Chondrocyte (in vitro differentiated cells): ENCODE results near the gene SELL. TPM values are rescaled to one million over a fixed set of nuclear protein-coding genes. Genes with fewer than 3 reads are reported as not detected.

ENCODE experiments used
- DNase-seq: peaks from one replicate; pipeline ENCODE4 v3.0.0; 2021; ENCODE audit warnings: mixed read lengths, low spot score
- H3K27ac Mint-ChIP-seq: one replicate; pipeline ENCODE4 v1.8.0; 2021; ENCODE audit warnings: mild to moderate bottlenecking, moderate library complexity, mixed read lengths; ENCODE audit not compliant: unreplicated experiment
- H3K27me3 Mint-ChIP-seq: 2 replicates; pipeline ENCODE4 v1.8.0; 2021; ENCODE audit warnings: low read depth, mixed read lengths
- H3K36me3 Mint-ChIP-seq: 2 replicates; pipeline ENCODE4 v1.8.0; 2021; ENCODE audit warnings: low read depth, mixed read lengths
- H3K4me1 Mint-ChIP-seq: 2 replicates; pipeline ENCODE4 v1.8.0; 2021; ENCODE audit warnings: low read depth, mild to moderate bottlenecking, mixed read lengths
- H3K4me3 Mint-ChIP-seq: one replicate; pipeline ENCODE4 v1.8.0; 2021; ENCODE audit warnings: mild to moderate bottlenecking, moderate library complexity, mixed read lengths; ENCODE audit not compliant: unreplicated experiment
- H3K9me3 Mint-ChIP-seq: 2 replicates; pipeline ENCODE4 v1.8.0; 2021; ENCODE audit warnings: low read depth, mixed read lengths
- long read RNA-seq: library from polyadenylated mRNA; stranded (forward); transcript quantifications from one replicate; pipeline ENCODE4 v2.0.0, GENCODE V29; 2021
- total RNA-seq: library from RNA; stranded (reverse); gene quantifications from 3 replicates; pipeline ENCODE4 v1.2.1, GENCODE V29; 2021
- TF ChIP-seq, protein P1 (sequence below): fragments of 200-600 bp; sonication (generic); IDR thresholded peaks from 2 replicates; pipeline ENCODE4 v1.5.0; 2021; ENCODE audit warnings: antibody characterized with exemption, mild to moderate bottlenecking, moderate library complexity

The SELL gene
- total RNA-seq, result not detected in 3 replicates
- long read RNA-seq, result 0 reads

DNA sequence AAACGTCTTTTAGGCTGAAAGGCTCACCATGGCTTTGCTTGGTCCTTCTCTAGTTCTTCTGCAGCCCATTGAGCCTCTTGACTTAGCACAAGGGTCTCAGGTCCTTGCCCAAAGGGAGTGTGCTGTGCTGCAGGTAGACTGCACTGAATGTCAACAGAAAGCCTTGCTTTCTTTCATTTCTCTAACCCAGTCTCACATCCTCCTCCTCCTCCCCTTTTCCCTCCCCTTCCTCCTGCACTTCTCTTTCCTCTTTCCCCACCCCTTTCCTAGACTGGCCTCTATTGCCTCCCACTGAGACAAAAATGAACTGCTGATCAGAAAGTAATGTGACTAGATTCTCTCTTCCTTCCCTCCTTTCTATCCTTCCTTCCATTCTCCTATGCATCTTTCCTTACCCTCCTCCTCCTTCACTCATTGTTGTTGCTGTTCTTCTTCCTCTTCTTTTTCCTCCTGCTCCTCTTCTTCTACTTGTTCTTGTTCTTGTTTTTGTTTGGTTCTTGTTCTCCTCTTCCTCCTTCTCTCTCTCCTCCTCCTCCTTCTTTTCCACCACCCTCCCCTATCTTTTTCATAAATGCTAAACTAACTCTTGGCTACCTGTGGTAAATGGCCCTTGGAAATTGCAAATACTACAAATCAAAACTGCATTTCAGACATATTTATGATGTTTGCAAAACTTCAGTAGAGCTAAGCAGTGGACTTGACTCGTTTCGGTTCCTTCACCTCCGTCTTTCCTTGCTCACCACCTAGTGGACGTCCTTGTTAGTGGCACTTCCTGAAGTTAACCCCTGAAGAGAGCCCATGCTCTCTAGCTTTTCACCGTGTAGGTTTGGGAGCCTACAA is at the start of gene SELL:
TSS of gene SELL (minus strand) at position 152 of the 840 bp plus-strand sequence. CDS start at position 30, 122 bp downstream.
- no peaks in the 10 kb centered on the region for H3K36me3 Mint-ChIP-seq
- peaks cover 25% of the 10 kb centered on the region for H3K27me3 Mint-ChIP-seq
- TF ChIP-seq, protein P1, sequence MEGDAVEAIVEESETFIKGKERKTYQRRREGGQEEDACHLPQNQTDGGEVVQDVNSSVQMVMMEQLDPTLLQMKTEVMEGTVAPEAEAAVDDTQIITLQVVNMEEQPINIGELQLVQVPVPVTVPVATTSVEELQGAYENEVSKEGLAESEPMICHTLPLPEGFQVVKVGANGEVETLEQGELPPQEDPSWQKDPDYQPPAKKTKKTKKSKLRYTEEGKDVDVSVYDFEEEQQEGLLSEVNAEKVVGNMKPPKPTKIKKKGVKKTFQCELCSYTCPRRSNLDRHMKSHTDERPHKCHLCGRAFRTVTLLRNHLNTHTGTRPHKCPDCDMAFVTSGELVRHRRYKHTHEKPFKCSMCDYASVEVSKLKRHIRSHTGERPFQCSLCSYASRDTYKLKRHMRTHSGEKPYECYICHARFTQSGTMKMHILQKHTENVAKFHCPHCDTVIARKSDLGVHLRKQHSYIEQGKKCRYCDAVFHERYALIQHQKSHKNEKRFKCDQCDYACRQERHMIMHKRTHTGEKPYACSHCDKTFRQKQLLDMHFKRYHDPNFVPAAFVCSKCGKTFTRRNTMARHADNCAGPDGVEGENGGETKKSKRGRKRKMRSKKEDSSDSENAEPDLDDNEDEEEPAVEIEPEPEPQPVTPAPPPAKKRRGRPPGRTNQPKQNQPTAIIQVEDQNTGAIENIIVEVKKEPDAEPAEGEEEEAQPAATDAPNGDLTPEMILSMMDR, result peak; percentile 80
- no peak within 1 kb of the TSS for H3K27ac Mint-ChIP-seq
- DNase-seq, result no peak
- H3K4me1 Mint-ChIP-seq, result peaks cover 5% of the 10 kb centered on the region
- H3K9me3 Mint-ChIP-seq, result peaks cover 17% of the 10 kb centered on the region
- no peak within 1 kb of the TSS for H3K4me3 Mint-ChIP-seq

DNA sequence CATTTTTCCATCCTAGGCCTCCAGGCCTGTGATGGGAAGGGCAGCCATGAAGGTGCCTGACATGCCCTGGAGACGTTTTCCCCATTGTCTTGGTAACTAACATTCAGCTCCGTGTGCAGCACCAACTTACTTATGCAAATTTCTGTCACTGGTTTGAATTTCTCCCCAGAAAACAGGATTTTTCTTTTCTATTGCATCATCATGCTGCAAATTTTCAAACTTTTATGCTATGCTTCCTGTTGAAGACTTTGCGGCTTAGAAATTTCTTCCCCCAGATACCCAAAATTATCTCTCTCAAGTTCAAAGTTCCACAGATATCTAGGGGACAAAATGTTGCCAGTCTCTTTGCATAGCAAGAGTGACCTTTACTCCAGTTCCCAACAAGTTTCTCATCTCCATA is 47.6 kb upstream of the SELL start:
- TF ChIP-seq, protein P1, result no peak
- H3K4me1 Mint-ChIP-seq, result no peaks in the 10 kb centered on the region
- H3K36me3 Mint-ChIP-seq, result no peaks in the 10 kb centered on the region
- peaks cover 18% of the 10 kb centered on the region for H3K27me3 Mint-ChIP-seq
- peaks cover 3% of the 10 kb centered on the region for H3K9me3 Mint-ChIP-seq
- H3K27ac Mint-ChIP-seq, result no peak overlapping the region
- H3K4me3 Mint-ChIP-seq, result no peak overlapping the region
- DNase-seq, result no peak

DNA sequence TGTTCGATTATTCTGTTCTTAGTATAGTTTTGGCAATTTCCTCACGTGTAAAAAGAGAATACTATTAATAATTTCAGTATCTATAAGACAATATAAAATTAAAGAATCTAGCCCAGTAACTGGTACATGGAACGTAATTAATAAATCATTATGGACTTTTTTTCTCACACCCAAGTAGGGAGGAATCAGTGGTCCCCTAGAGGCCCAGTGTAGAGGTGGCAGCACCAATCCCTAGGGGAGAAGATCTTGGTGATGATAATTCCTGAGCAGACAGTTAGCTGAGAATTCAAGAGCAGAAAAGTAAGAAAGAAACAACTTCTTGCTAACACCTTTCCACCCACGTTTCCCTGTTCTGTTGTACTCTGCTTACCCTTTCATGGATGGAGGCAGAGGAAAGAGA is 42.1 kb upstream of the SELL start:
- Mint-ChIP-seq H3K4me1 (no peaks in the 10 kb centered on the region), H3K36me3 (no peaks in the 10 kb centered on the region), H3K4me3 (no peak overlapping the region), H3K27ac (no peak overlapping the region), H3K9me3 (no peaks in the 10 kb centered on the region), H3K27me3 (peaks cover 34% of the 10 kb centered on the region)
- DNase-seq, result no peak
- TF ChIP-seq, protein P1, result no peak

DNA sequence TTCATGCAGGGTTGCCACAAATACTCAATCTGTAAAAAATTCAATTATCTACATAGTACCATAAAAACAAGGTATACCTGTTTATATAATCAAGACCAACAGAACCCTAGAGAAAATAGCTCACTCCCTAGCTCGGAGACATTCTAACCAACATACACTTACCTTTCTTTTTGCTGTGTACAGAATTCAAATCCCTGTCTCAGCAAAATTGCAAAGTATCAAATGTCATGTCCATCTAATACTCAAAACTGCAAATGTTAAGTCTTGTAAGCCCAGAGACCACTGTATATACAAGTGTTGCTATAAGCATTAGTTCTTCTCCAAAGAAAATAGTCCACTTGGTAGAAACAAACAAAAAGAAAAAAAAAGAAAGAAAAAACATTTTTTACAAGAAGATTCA is 38.6 kb upstream of the SELL start:
- H3K9me3 Mint-ChIP-seq, result no peaks in the 10 kb centered on the region
- no peak overlapping the region for H3K27ac Mint-ChIP-seq
- DNase-seq, result no peak
- no peaks in the 10 kb centered on the region for H3K36me3 Mint-ChIP-seq
- H3K4me3 Mint-ChIP-seq, result no peak overlapping the region
- peaks cover 6% of the 10 kb centered on the region for H3K4me1 Mint-ChIP-seq
- H3K27me3 Mint-ChIP-seq, result peaks cover 24% of the 10 kb centered on the region
- TF ChIP-seq, protein P1, result no peak

DNA sequence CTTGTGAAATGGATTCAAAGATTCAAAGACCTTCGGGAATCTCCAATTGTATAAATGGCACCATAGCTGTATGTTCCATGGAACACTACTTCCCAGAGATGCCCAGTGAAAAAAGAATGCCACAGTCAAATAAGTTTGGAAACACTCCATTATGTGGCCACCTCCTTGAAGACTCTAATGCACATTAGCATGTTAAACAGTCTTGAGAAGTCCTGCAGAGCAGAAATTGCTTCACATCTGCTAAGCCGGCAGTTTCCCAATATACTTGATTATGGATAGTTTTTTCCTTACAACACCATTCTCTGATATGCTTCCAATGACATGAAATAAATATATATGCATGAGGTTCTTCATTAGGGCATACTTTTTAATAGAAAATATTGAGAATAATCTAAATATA is 35.1 kb upstream of the SELL start:
- Mint-ChIP-seq H3K4me3 (no peak overlapping the region), H3K27ac (no peak overlapping the region), H3K4me1 (peaks cover 14% of the 10 kb centered on the region), H3K27me3 (peaks cover 5% of the 10 kb centered on the region), H3K9me3 (peaks cover 7% of the 10 kb centered on the region), H3K36me3 (no peaks in the 10 kb centered on the region)
- no peak for DNase-seq
- TF ChIP-seq, protein P1, result no peak
